HUES64 (cell line): ENCODE data around the gene TFDP1.
"Not testable (repeated sequence)": the region's sequence is repeated elsewhere in the genome, so short reads cannot be mapped to it uniquely, and the experiment has no call there.

ENCODE experiments used
- H3K27ac ChIP-seq: 2 replicates; pipeline ENCODE4 v1.7.0; 2013; ENCODE audit warnings: low read depth, low read length, inconsistent platforms
- H3K27me3 ChIP-seq: 2 replicates; pipeline ENCODE4 v1.6.1; 2013; ENCODE audit warnings: mild to moderate bottlenecking, low read length; ENCODE audit not compliant: insufficient read depth
- H3K36me3 ChIP-seq: 2 replicates; pipeline ENCODE4 v1.6.1; 2013; ENCODE audit warnings: mild to moderate bottlenecking, low read length; ENCODE audit not compliant: insufficient read depth
- H3K4me1 ChIP-seq: 2 replicates; pipeline ENCODE4 v1.6.1; 2013; ENCODE audit warnings: mild to moderate bottlenecking, low read length, moderate library complexity; ENCODE audit not compliant: insufficient read depth
- H3K4me3 ChIP-seq: 2 replicates; pipeline ENCODE4 v1.5.1; 2013; ENCODE audit warnings: mild to moderate bottlenecking, low read length, moderate library complexity
- H3K9ac ChIP-seq: 2 replicates; pipeline ENCODE4 v1.6.1; 2013; ENCODE audit warnings: mild to moderate bottlenecking, low read depth, low read length
- H3K9me3 ChIP-seq: 2 replicates; pipeline ENCODE4 v1.6.1; 2013; ENCODE audit warnings: low read depth, low read length; ENCODE audit not compliant: insufficient read depth
- WGBS: fragments of 150-250, 120-280 bp; methylation state at CpG from one replicate; pipeline ENCODE4 v1.1.7; 2013; ENCODE audit warnings: missing lambda C conversion rate; 5-methylcytosine and 5-hydroxymethylcytosine counted together

TFDP1 gene

DNA sequence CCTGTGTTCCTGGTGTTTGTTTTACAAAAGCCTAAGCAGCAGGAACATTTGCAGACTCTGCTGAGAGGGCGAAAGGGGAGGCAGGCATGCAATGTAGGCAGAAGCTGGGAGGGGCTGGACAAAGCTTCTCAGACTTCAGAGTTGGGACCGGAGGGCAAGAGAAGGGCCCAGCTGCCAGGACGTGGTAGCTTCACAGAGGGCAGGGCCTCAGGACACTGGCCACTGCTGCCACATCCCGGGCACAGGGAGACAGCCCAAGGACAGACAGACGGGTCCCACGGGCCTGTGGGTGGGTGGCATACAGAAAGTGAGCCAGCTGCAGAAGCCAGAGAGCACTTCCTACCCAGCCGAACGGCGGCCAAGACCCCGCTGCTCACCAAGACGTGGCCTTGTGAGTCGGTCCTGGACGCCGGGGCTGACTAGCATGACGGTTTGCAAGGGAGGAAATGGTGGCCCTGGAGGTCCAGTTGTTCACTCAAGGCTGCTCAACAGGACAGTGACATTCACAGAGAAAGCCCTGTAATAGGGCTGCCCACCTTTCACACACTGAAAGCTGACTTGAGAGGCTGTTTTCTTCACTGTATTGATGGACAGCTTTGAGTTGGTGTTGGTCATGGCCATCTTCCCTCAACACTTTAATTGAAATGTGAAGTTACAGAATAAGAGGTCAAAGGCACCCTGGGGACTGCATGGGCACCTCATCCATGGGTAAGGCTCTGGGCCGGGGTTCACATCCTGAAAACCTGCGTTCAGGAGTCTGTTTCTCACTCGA is 23.7 kb upstream of the TFDP1 start:
- no peak overlapping the region for H3K27ac ChIP-seq
- H3K9ac ChIP-seq = no peak overlapping the region
- no peaks in the 10 kb centered on the region for H3K9me3 ChIP-seq
- no peaks in the 10 kb centered on the region for H3K27me3 ChIP-seq
- 91% methylated on average over 18 of the region's 18 CpGs for WGBS
- no peak overlapping the region for H3K4me3 ChIP-seq
- no peaks in the 10 kb centered on the region for H3K36me3 ChIP-seq
- no peaks in the 10 kb centered on the region; the same call in 1 of the 2 replicates for H3K4me1 ChIP-seq

DNA sequence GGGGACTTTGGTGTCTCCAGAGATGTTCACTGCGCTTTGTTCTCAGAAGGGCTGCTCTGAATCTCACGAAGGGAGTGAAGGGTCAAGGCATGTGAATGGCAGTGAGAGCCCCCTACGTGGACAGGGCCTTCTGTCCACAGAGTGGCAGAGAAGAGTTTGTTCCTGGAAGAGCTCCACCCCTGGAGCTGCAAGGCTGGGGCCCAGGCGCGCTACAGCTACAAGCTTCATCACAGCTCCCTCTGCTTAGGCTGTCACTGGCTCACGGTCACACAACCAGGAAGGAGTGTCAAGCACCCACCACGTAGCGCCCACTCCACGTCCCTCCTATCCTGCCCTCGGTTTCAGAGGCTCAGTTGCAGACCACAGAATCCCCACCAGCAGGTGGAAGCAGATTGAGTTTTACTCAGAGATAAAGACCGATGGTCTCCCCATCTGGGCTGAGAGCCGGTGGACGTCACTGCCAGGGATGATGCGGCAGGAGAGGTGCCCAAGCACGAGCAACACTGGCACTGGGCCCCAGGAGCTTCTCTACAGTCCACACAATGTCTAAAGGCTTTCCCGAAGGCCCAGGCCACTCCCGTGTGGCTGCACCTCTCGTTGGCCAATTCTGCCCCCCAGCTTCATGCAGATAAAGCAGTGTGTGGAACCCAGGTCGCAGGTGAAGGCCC is 23.0 kb upstream of the TFDP1 start:
- Histone ChIP-seq H3K4me3 (no peak overlapping the region), H3K36me3 (no peaks in the 10 kb centered on the region), H3K4me1 (no peaks in the 10 kb centered on the region; the same call in 1 of the 2 replicates), H3K27me3 (no peaks in the 10 kb centered on the region), H3K9ac (no peak overlapping the region), H3K27ac (no peak overlapping the region), H3K9me3 (no peaks in the 10 kb centered on the region)
- 89% methylated on average over 19 of the region's 19 CpGs for WGBS

DNA sequence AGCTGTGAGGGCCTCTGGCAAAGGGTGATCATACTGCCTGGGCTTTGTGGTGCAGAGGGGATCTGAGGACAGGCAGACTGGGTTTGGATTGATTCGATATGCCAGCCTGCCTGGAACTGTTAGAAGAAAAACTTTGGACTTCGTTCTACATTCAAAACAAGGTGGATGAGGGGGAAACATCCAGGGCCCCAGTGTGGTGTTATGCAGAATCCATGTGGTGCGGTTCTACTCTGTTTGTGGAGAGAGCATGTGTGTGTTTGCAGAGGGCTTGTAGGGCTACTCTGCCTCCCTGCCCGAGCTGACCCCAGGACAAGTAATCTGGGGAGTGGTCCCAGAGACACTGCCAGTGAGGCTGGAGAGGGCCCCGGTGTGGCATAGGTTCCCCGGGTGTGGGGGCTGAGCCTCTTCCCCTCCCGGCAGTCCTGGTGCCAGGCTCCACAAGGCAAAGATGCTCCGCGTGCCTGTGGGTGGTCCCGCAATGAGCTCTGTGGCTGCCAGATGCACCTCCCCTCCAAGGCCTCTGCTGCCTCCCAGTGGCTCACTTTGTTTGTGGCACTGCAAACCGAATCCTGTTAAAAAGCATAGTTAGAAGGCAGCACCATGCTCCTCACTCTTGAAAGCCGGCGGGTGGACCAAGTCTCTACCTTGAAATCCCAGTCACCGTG is 22.3 kb upstream of the TFDP1 start:
- H3K36me3 ChIP-seq = no peaks in the 10 kb centered on the region
- no peak overlapping the region for H3K4me3 ChIP-seq
- 42% methylated on average over 14 of the region's 14 CpGs for WGBS
- no peaks in the 10 kb centered on the region for H3K27me3 ChIP-seq
- H3K4me1 ChIP-seq = no peaks in the 10 kb centered on the region; the same call in 1 of the 2 replicates
- no peaks in the 10 kb centered on the region for H3K9me3 ChIP-seq
- no peak overlapping the region for H3K9ac ChIP-seq
- no peak overlapping the region for H3K27ac ChIP-seq

DNA sequence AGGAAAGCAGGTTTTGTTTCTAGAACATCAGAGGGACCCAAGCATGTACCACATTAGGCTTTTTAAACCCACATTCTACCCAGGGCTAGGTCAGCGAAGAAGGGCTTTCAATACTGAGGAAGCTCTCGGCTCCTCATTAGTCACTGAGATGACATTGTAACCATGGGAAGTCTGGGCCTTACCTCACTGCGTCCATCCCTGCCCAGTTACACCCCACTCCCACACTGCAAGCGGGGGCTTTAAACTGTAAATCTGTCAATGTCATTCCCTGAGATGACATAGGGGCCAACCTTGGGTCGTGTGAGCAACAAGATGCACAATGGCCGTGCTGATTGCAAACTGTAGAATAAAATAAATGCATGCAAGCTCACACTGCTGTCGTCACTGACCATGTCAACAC is 21.7 kb upstream of the TFDP1 start:
- Histone ChIP-seq H3K4me1 (no peaks in the 10 kb centered on the region; the same call in 1 of the 2 replicates), H3K9me3 (no peaks in the 10 kb centered on the region)

DNA sequence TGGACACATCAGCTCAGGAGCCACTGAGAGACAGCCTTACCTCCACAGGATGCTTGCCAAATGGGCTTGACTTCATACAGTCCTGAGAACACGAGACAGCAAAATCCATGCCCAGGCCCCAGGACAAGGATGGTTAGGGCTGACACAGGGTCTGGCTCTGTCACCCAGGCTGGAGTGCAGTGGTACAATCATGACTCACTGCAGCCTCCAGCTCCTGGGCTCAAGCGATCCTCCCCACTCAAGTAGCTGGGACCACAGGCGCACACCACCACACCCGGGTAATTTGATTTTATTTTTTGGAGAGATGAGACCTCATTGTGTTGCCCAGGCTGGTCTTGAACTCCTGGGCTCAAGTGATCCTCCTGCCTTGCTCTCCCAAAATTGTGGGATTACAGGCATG is 21.0 kb upstream of the TFDP1 start:
- H3K9ac ChIP-seq, H3K9me3 ChIP-seq, H3K4me3 ChIP-seq, H3K27ac ChIP-seq, H3K4me1 ChIP-seq, H3K36me3 ChIP-seq, H3K27me3 ChIP-seq: not testable (repeated sequence)
- WGBS = 86% methylated on average over 4 of the region's 4 CpGs

More for the DNA sequence above, 21.7 kb upstream of the TFDP1 start:
- 85% methylated on average over 7 of the region's 7 CpGs for WGBS
- H3K27ac ChIP-seq = no peak overlapping the region
- no peak overlapping the region for H3K4me3 ChIP-seq
- H3K27me3 ChIP-seq = no peaks in the 10 kb centered on the region
- no peaks in the 10 kb centered on the region for H3K36me3 ChIP-seq
- H3K9ac ChIP-seq = no peak overlapping the region

DNA sequence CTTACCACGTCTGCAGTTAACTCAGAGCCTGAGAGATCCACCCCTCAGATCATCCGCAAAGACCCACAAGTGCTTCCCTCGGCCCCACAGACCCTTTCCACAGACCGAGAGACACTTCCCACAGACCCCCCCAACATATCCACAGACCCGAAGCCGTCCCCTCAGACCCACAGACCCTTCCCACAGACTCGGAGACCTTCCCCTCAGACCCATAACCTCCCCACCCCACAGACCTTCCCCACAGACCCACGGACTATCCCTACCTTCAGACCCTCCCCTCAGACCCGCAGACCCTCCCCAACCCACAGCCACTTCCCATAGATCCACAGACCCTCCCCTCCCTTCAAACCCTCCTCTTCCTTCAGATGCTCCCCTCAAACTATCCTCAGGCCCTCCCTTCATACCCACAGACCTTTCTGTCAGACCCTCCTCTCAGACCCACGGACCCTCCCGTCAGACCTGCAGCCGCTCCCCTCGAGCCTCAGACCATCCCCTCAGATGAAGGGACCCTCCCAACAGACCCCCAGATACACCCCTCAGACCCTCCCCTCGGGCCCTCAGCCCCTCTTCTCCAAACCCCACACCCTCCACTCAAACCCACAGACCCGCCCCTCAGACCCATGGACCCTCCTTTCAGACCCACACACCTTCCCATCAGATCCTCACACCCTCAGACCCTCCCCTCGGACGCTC is 20.1 kb upstream of the TFDP1 start:
- no peak overlapping the region for H3K9ac ChIP-seq
- no peak overlapping the region for H3K4me3 ChIP-seq
- H3K9me3 ChIP-seq = no peaks in the 10 kb centered on the region
- 88% methylated on average over 17 of the region's 17 CpGs for WGBS
- no peaks in the 10 kb centered on the region for H3K36me3 ChIP-seq
- no peaks in the 10 kb centered on the region; the same call in 1 of the 2 replicates for H3K4me1 ChIP-seq
- no peak overlapping the region for H3K27ac ChIP-seq
- H3K27me3 ChIP-seq = no peaks in the 10 kb centered on the region

DNA sequence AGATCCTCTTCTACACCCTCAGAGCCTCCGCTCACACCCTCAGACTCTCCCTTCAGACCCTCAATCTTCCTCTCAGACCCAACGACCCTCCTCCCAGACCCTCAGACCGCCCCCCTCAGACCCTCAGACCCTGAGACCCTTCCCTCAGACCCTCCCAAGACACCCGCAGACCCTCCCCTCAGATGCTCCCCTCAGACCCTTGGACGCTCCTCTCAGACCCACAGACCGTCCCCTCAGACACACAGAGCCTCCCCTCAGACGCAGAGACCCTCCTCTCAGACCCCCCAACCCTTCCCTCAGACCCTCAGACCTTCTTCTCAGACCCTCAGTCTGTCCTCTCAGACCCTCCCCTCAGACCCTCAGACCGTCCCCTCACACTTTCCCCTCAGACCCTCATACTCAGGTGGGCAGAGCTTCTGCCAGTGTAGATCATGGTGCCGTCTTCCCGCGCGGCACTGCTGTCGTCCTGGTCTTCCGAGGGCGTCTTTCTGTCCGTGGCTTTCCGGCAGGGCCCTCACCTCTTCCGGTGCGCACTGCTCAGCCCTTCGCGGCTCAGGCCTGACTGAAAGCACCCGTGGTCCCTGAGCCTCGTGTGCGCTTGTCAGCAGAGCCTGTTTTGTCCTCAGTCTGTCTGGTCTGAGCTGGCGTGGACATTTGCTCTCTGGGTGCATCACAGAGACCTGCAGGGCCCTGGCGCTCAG is 18.9 kb upstream of the TFDP1 start:
- Histone ChIP-seq H3K27ac (no peak overlapping the region), H3K4me3 (no peak overlapping the region), H3K9ac (no peak overlapping the region), H3K9me3 (no peaks in the 10 kb centered on the region), H3K27me3 (no peaks in the 10 kb centered on the region), H3K4me1 (no peaks in the 10 kb centered on the region; the same call in 1 of the 2 replicates), H3K36me3 (no peaks in the 10 kb centered on the region)
- 90% methylated on average over 26 of the region's 26 CpGs for WGBS

DNA sequence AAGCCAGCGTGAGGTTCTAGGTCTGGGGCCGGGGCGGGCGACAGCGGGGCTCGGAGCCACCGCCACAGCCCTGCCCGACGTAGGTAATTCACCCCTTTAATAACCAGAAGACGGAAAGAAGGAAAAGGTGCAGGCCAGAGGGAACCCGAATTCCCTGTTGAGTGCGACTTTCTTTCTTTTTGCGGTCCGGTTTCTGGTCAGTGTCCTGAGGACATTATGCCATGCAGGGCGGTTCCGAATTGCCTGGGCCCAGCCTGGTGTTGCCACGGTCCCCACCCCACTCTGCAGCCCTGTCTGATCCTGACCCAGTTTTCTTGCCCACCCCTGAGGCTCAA is 18.4 kb upstream of the TFDP1 start:
- Histone ChIP-seq H3K27me3 (no peaks in the 10 kb centered on the region), H3K4me3 (no peak overlapping the region), H3K36me3 (no peaks in the 10 kb centered on the region), H3K4me1 (no peaks in the 10 kb centered on the region; the same call in 1 of the 2 replicates), H3K9ac (no peak overlapping the region), H3K9me3 (no peaks in the 10 kb centered on the region), H3K27ac (no peak overlapping the region)
- 90% methylated on average over 17 of the region's 17 CpGs for WGBS

DNA sequence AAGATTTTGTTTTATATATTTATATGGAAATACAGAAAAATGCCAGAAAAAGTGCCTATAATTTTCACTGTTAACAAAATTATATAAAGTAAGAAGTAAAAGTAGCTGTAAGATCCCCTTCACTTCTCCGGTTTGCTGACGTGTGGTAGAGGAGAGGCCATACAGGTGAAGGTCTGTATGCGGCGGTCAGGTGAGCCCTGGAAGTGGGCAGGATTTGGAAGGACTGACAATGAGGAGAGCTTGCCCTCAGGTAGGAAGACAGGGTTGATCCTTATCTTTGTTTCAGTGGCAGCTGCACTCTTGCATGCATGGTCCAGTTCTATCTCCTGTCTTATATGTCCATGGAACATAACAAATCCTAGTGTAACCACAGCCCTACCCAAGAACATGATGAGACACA is 16.9 kb upstream of the TFDP1 start:
- WGBS = 93% methylated on average over 4 of the region's 4 CpGs
- H3K9ac ChIP-seq = no peak overlapping the region
- 0 out of 2 replicates have a peak, but pooled peaks cover 6% of the 10 kb centered on the region for H3K9me3 ChIP-seq
- H3K36me3 ChIP-seq = no peaks in the 10 kb centered on the region
- H3K4me1 ChIP-seq = no peaks in the 10 kb centered on the region
- H3K27ac ChIP-seq = no peak overlapping the region
- H3K27me3 ChIP-seq = no peaks in the 10 kb centered on the region
- no peak overlapping the region for H3K4me3 ChIP-seq

DNA sequence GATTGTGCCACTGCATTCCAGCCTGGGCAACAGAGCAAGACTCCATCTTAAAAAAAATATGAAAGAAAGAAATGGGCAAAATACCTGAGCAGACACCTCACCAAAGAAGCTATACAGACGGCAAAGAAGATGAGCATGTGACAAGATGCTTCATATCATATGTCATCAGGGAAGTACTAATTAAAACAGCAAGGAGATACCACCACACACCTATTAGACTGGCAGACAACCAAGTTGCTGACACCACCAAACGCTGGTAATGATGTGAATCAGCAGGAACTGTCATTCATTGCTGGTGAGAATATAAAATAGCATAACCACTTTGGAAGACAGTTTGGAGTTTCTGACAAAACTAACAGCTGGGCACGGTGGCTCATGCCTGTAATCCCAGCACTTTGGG is 11.5 kb upstream of the TFDP1 start:
- H3K27ac ChIP-seq = no peak overlapping the region
- H3K9me3 ChIP-seq = peaks cover 14% of the 10 kb centered on the region; the same call in 1 of the 2 replicates
- no peaks in the 10 kb centered on the region for H3K4me1 ChIP-seq
- H3K27me3 ChIP-seq = no peaks in the 10 kb centered on the region
- no peak overlapping the region for H3K9ac ChIP-seq
- no peaks in the 10 kb centered on the region for H3K36me3 ChIP-seq
- no peak overlapping the region for H3K4me3 ChIP-seq
- WGBS = 90% methylated on average over 3 of the region's 3 CpGs
